Lung microvascular endothelial cell (primary cell): Measurements from ENCODE around the gene MYOD1. TPM values are rescaled to one million over a fixed set of nuclear protein-coding genes. Genes with fewer than 3 reads are reported as not detected.

Experiments
- DNase-seq, 2 donors: peaks; one replicate each; pipeline versions ENCODE4 v3.0.0 to v3.0.0-alpha.2; 2010; ENCODE audit warnings: low read depth in 2 of 2
- total RNA-seq: library from RNA; depleted of rRNA; stranded (reverse); fragments of >200 nt; gene quantifications from 2 replicates; pipeline ENCODE4 v1.2.1, GENCODE V29; 2014

Gene MYOD1
- total RNA-seq: not detected in 2 replicates

- DNase-seq: peak in 1 of 2 donors; percentile 8
These were observed at the start of gene MYOD1 for GRCh38 chr11:17719028-17719937. Gene MYOD1, plus strand, starts transcription at chr11:17719571. Its CDS starts 212 bp downstream, at chr11:17719783.

GRCh38 chr11:17672469-17672868 lies 46.9 kb upstream of the MYOD1 start:
- DNase-seq: no peak

GRCh38 chr11:17673951-17674350 lies 45.4 kb upstream of the MYOD1 start:
- peak in 1 of 2 donors; percentile 55 for DNase-seq

GRCh38 chr11:17682848-17683247 lies 36.5 kb upstream of the MYOD1 start:
- no peak for DNase-seq

- DNase-seq: peak; percentile 83 to 92
These were observed 35.8 kb upstream of the MYOD1 start for GRCh38 chr11:17683377-17684161.

- no peak for DNase-seq
These were observed 34.8 kb upstream of the MYOD1 start for GRCh38 chr11:17684550-17684949.

- no peak for DNase-seq
These were observed 33.0 kb upstream of the MYOD1 start for GRCh38 chr11:17686231-17686980.

GRCh38 chr11:17687946-17688670 lies 31.3 kb upstream of the MYOD1 start:
- no peak for DNase-seq

- no peak for DNase-seq
These were observed 27.8 kb upstream of the MYOD1 start for GRCh38 chr11:17691550-17691949.

GRCh38 chr11:17691976-17692375 lies 27.4 kb upstream of the MYOD1 start:
- DNase-seq: no peak

GRCh38 chr11:17692931-17693330 lies 26.4 kb upstream of the MYOD1 start:
- no peak for DNase-seq

GRCh38 chr11:17693531-17693930 lies 25.8 kb upstream of the MYOD1 start:
- no peak for DNase-seq

GRCh38 chr11:17694494-17695110 lies 24.8 kb upstream of the MYOD1 start:
- DNase-seq: no peak

GRCh38 chr11:17695454-17696441 lies 23.6 kb upstream of the MYOD1 start:
- no peak for DNase-seq

- DNase-seq: no peak
These were observed 22.6 kb upstream of the MYOD1 start for GRCh38 chr11:17696741-17697140.

- DNase-seq: no peak
These were observed 22.0 kb upstream of the MYOD1 start for GRCh38 chr11:17697175-17697949.

GRCh38 chr11:17699147-17700114 lies 19.9 kb upstream of the MYOD1 start:
- DNase-seq: no peak
